H1 (cell line): Measurements from ENCODE around the gene NOM1. TPM values are rescaled to one million over a fixed set of nuclear protein-coding genes. Genes with fewer than 3 reads are reported as not detected.

Experiments
- CTCF ChIA-PET: fragments of 300-600 bp; sonication (Branson Sonifier 250); formaldehyde crosslinking; loops from one replicate; lab custom pipeline; 2021; ENCODE audit not compliant: partially characterized antibody; lab: Charles Lee
- POLR2A ChIA-PET: fragments of 300-600 bp; sonication (Branson Sonifier 250); formaldehyde crosslinking; loops from one replicate; lab custom pipeline; 2021; ENCODE audit warnings: inconsistent platforms; ENCODE audit not compliant: partially characterized antibody; lab: Charles Lee
- DNase-seq, 2 experiments: peaks; one replicate each; pipeline versions ENCODE4 v3.0.0 to v3.0.0-alpha.2; 2010 to 2022; ENCODE audit warnings: low spot score in 2 of 2, low read depth in 1 of 2, mixed read lengths in 1 of 2
- FAIRE-seq: peaks from 2 replicates; lab custom pipeline; 2011; peaks lifted over from hg19 to GRCh38; lab: Jason Lieb, UNC
- H2AFZ ChIP-seq: 2 replicates; pipeline ENCODE4 v1.8.1; 2012; ENCODE audit warnings: low read length, inconsistent platforms
- H2AK5ac ChIP-seq: 2 replicates; pipeline ENCODE4 v1.6.1; 2013; ENCODE audit warnings: low read depth, low read length
- H2BK120ac ChIP-seq: replicated peaks from 2 replicates; pipeline ENCODE3; 2013; ENCODE audit warnings: low read depth, low read length, inconsistent platforms
- H2BK12ac ChIP-seq: 2 replicates; pipeline ENCODE4 v1.6.1; 2013; ENCODE audit warnings: low read depth, low read length
- H2BK15ac ChIP-seq: 2 replicates; pipeline ENCODE4 v1.6.1; 2013; ENCODE audit warnings: low read length
- H2BK20ac ChIP-seq: 2 replicates; pipeline ENCODE4 v1.6.1; 2013; ENCODE audit warnings: low read length
- H2BK5ac ChIP-seq: 2 replicates; pipeline ENCODE4 v1.6.1; 2013; ENCODE audit warnings: low read depth, low read length
- H3K14ac ChIP-seq: 2 replicates; pipeline ENCODE4 v1.6.1; 2013; ENCODE audit warnings: inconsistent platforms; ENCODE audit not compliant: insufficient read length
- H3K18ac ChIP-seq: 2 replicates; pipeline ENCODE4 v1.6.1; 2013; ENCODE audit warnings: low read length; ENCODE audit errors: extremely low read depth
- H3K23ac ChIP-seq: 2 replicates; pipeline ENCODE4 v1.6.1; 2013; ENCODE audit warnings: inconsistent platforms; ENCODE audit not compliant: insufficient read length
- H3K23me2 ChIP-seq: 2 replicates; pipeline ENCODE4 v1.6.1; 2013; ENCODE audit warnings: low read depth, low read length
- H3K27ac ChIP-seq: 2 replicates; pipeline ENCODE4 v1.6.1; 2011; ENCODE audit warnings: low read depth, low read length, inconsistent platforms
- H3K27me3 ChIP-seq, 4 experiments: replicated peaks in 1 of 4; 1 replicate in 1 of 4; 2 replicates in 3 of 4; pipeline versions ENCODE4 v1.6.1 to v1.8.1; 2011 to 2013; ENCODE audit warnings: low read length in 3 of 4, mild to moderate bottlenecking in 3 of 4, inconsistent platforms in 2 of 4, mixed read lengths in 2 of 4, moderate library complexity in 1 of 4; ENCODE audit not compliant: control insufficient read depth in 3 of 4, insufficient read depth in 3 of 4; ENCODE audit errors: extremely low read depth in 1 of 4
- H3K36me3 ChIP-seq, 4 experiments: 2 replicates each; pipeline versions ENCODE4 v1.6.1 to v1.8.1; 2011 to 2013; ENCODE audit warnings: mild to moderate bottlenecking in 4 of 4, low read length in 3 of 4, moderate library complexity in 2 of 4, control low read depth in 1 of 4, inconsistent platforms in 1 of 4; ENCODE audit not compliant: insufficient read depth in 4 of 4, control insufficient read depth in 2 of 4
- H3K4ac ChIP-seq: replicated peaks from 2 replicates; pipeline ENCODE3; 2013; ENCODE audit warnings: low read length, low read depth, mixed read lengths, inconsistent platforms; ENCODE audit not compliant: insufficient read length
- H3K4me1 ChIP-seq, 4 experiments: replicated peaks in 1 of 4; 1 replicate in 1 of 4; 2 replicates in 3 of 4; pipeline versions ENCODE4 v1.6.1 to v1.8.1; 2011 to 2013; ENCODE audit warnings: low read length in 3 of 4, inconsistent platforms in 2 of 4, mixed read lengths in 1 of 4; ENCODE audit not compliant: insufficient read depth in 4 of 4, control insufficient read depth in 3 of 4
- H3K4me2 ChIP-seq, 2 experiments: 2 replicates each; pipeline versions ENCODE4 v1.6.1 to v1.8.1; 2011 to 2013; ENCODE audit warnings: low read depth in 2 of 2, low read length in 2 of 2, control low read depth in 1 of 2, inconsistent platforms in 1 of 2, mild to moderate bottlenecking in 1 of 2; ENCODE audit not compliant: insufficient read depth in 1 of 2
- H3K4me3 ChIP-seq, 4 experiments: fragments of 200-600, 300-600 bp in 1 of 4; sonication (generic), shearing (Covaris generic), sonication (Bioruptor Twin) in 1 of 4; 2 replicates each; pipeline versions ENCODE4 v1.5.1 to v1.8.1; 2011 to 2016; ENCODE audit warnings: low read length in 4 of 4, low read depth in 3 of 4, control low read depth in 2 of 4, inconsistent platforms in 2 of 4, mild to moderate bottlenecking in 2 of 4, mixed read lengths in 1 of 4, moderate library complexity in 1 of 4; ENCODE audit not compliant: insufficient read depth in 2 of 4; ENCODE audit errors: extremely low read depth in 1 of 4
- H3K56ac ChIP-seq: replicated peaks from 2 replicates; pipeline ENCODE3; 2013; ENCODE audit warnings: low read depth, mild to moderate bottlenecking, mixed read lengths, low read length, inconsistent platforms; ENCODE audit not compliant: insufficient read length
- H3K79me1 ChIP-seq: 2 replicates; pipeline ENCODE4 v1.6.1; 2013; ENCODE audit warnings: low read depth, low read length, control low read depth
- H3K79me2 ChIP-seq, 2 experiments: 2 replicates each; pipeline versions ENCODE4 v1.6.1 to v1.8.1; 2012 to 2013; ENCODE audit warnings: low read length in 2 of 2, mild to moderate bottlenecking in 2 of 2, inconsistent platforms in 1 of 2; ENCODE audit not compliant: insufficient read depth in 2 of 2, control insufficient read depth in 1 of 2
- H3K9ac ChIP-seq, 4 experiments: replicated peaks in 1 of 4; 1 replicate in 1 of 4; 2 replicates in 3 of 4; pipeline versions ENCODE4 v1.6.1 to v1.8.1; 2011 to 2013; ENCODE audit warnings: low read depth in 3 of 4, low read length in 3 of 4, control low read depth in 2 of 4, mild to moderate bottlenecking in 2 of 4, moderate library complexity in 2 of 4, inconsistent platforms in 1 of 4; ENCODE audit errors: extremely low read depth in 1 of 4
- H3K9me3 ChIP-seq, 2 experiments: 2 replicates each; pipeline versions ENCODE4 v1.6.1 to v1.8.1; 2012 to 2013; ENCODE audit warnings: mild to moderate bottlenecking in 2 of 2, moderate library complexity in 2 of 2, control low read depth in 1 of 2, inconsistent platforms in 1 of 2, low read depth in 1 of 2, low read length in 1 of 2, mixed read lengths in 1 of 2; ENCODE audit not compliant: insufficient read depth in 2 of 2
- H4K20me1 ChIP-seq, 2 experiments: replicated peaks in 1 of 2; 2 replicates each; pipeline versions ENCODE3 to v1.8.1; 2011 to 2013; ENCODE audit warnings: inconsistent platforms in 2 of 2, low read length in 2 of 2, mild to moderate bottlenecking in 1 of 2; ENCODE audit not compliant: insufficient read depth in 2 of 2, control insufficient read depth in 1 of 2
- H4K5ac ChIP-seq: 2 replicates; pipeline ENCODE4 v1.6.1; 2013; ENCODE audit warnings: low read length, low read depth, mixed read lengths, inconsistent platforms; ENCODE audit not compliant: insufficient read length
- H4K8ac ChIP-seq: 2 replicates; pipeline ENCODE4 v1.8.0; 2013; ENCODE audit warnings: mild to moderate bottlenecking, moderate library complexity, low read length, inconsistent platforms; ENCODE audit not compliant: insufficient read depth; ENCODE audit errors: extremely low read depth
- H4K91ac ChIP-seq: replicated peaks from 2 replicates; pipeline ENCODE3; 2013; ENCODE audit warnings: low read length, mixed read lengths, inconsistent platforms; ENCODE audit not compliant: insufficient read length
- BACH1 ChIP-seq: IDR thresholded peaks from 2 replicates; pipeline ENCODE4 v1.6.1; 2012; ENCODE audit warnings: low read length, improper control_type of control experiment
- CBX8 ChIP-seq: fragments of 300-800, 300-1000 bp; sonication (generic); IDR thresholded peaks from 2 replicates; pipeline ENCODE4 v1.7.1; 2016; ENCODE audit warnings: low read depth, low read length, borderline replicate concordance
- CTBP2 ChIP-seq: IDR thresholded peaks from 2 replicates; pipeline ENCODE4 v1.7.0; 2011; ENCODE audit warnings: borderline replicate concordance, mild to moderate bottlenecking, moderate library complexity, mixed read lengths, low read length; ENCODE audit not compliant: insufficient read depth, insufficient read length
- EGR1 ChIP-seq: IDR thresholded peaks from 2 replicates; pipeline ENCODE4 v1.6.1; 2011; ENCODE audit warnings: low read depth, low read length, borderline replicate concordance
- HDAC6 ChIP-seq: IDR thresholded peaks from one replicate; pipeline ENCODE4 v1.7.1; 2012; ENCODE audit warnings: low read depth, mild to moderate bottlenecking, inconsistent platforms, low read length, moderate library complexity
- KDM4A ChIP-seq: IDR thresholded peaks from one replicate; pipeline ENCODE4 v1.7.1; 2012; ENCODE audit warnings: low read depth, mild to moderate bottlenecking, moderate library complexity, low read length, inconsistent platforms; ENCODE audit not compliant: severe bottlenecking
- RNF2 ChIP-seq: fragments of 200-900, 300-1000 bp; sonication (generic); IDR thresholded peaks from 2 replicates; pipeline ENCODE4 v1.7.1; 2016; ENCODE audit warnings: borderline replicate concordance, low read depth, mild to moderate bottlenecking, antibody characterized with exemption, low read length; ENCODE audit not compliant: poor library complexity, severe bottlenecking; ENCODE audit errors: missing control alignments
- SIN3A ChIP-seq, 2 experiments: IDR thresholded peaks in 1 of 2; conservative IDR thresholded peaks in 1 of 2; 2 replicates each; pipeline ENCODE4 v1.6.1; 2011 to 2012; ENCODE audit warnings: low read length in 2 of 2, improper control_type of control experiment in 1 of 2, low read depth in 1 of 2, mild to moderate bottlenecking in 1 of 2
- SUZ12 ChIP-seq: fragments of 200-600 bp; sonication (generic); IDR thresholded peaks from 2 replicates; pipeline ENCODE4 v1.6.1; 2012; ENCODE audit warnings: mild to moderate bottlenecking, inconsistent platforms, low read length, moderate library complexity, mixed read lengths
- TAF1 ChIP-seq: IDR thresholded peaks from 2 replicates; pipeline ENCODE4 v1.6.1; 2011; ENCODE audit warnings: mild to moderate bottlenecking, low read depth, low read length
- ZNF274 ChIP-seq: IDR thresholded peaks from 2 replicates; pipeline ENCODE4 v1.7.0; 2012; ENCODE audit warnings: low read length, borderline replicate concordance; ENCODE audit errors: extremely low read depth
- WGBS, 2 experiments: shearing (Covaris generic) in 1 of 2; methylation state at CpG; one replicate each; pipeline versions ENCODE4 v1.1.6 to v1.1.7; 2013 to 2015; ENCODE audit warnings: low lambda C conversion rate in 2 of 2, mixed read lengths in 2 of 2, inconsistent platforms in 1 of 2, low coverage in 1 of 2, missing lambda C conversion rate in 1 of 2; ENCODE audit not compliant: insufficient replicate concordance in 2 of 2, insufficient coverage in 1 of 2, insufficient read length in 1 of 2; ENCODE audit errors: extremely low coverage in 1 of 2, missing lambda C conversion rate in 1 of 2; 5-methylcytosine and 5-hydroxymethylcytosine counted together
- polyA plus RNA-seq, 7 experiments: library from polyadenylated mRNA; depleted of rRNA in 3 of 7; stranded (reverse) in 5 of 7; unstranded in 2 of 7; fragments of >200 nt in 5 of 7; fragments of 200-250 nt in 2 of 7; gene quantifications; 1 replicate in 5 of 7; 2 replicates in 1 of 7; 4 replicates in 1 of 7; pipeline versions ENCODE4 v1.2.1 to v1.2.3, GENCODE V29; 2011 to 2013; ENCODE audit warnings: missing spikeins in 2 of 7, mixed read lengths in 2 of 7
- total RNA-seq: library from RNA; stranded (reverse); fragmentation: NEBNext Ultra II Directional; extraction: Animal tissue kit (Norgen Biotek cat#: 25700); gene quantifications from 2 replicates; pipeline ENCODE4 v1.2.1, GENCODE V29; 2021

NOM1 gene
- total and polyA plus RNA-seq, 2 of the 8 experiments (the other 6 are each of a cell fraction or from before 2014, with no cell fraction given): 10.6 to 29.1 TPM

- H2BK5ac ChIP-seq: no peak overlapping the region
- H3K36me3 ChIP-seq: peaks cover 0 to 5% (median 0%) of the 10 kb centered on the region in 4 experiments; a peak in 1 of 8 replicates
- no peak overlapping the region for H3K14ac ChIP-seq
- H3K23ac ChIP-seq: no peak overlapping the region
- no peaks in the 10 kb centered on the region for H3K79me1 ChIP-seq
- H3K79me2 ChIP-seq: no peaks in the 10 kb centered on the region
- H2BK20ac ChIP-seq: no peak overlapping the region
- H2BK12ac ChIP-seq: peak overlapping the region; percentile 86; the same call in 1 of the 2 replicates
- no peak overlapping the region; the same call in 1 of the 2 replicates for H2BK15ac ChIP-seq
- peak overlapping the region; percentile 18 to 59 for H3K4me2 ChIP-seq
- H2BK120ac ChIP-seq: no peak overlapping the region
- no peak overlapping the region for H4K5ac ChIP-seq
- FAIRE-seq (no peak), DNase-seq (peak in 1 of 2 experiments; percentile 79)
- H3K23me2 ChIP-seq: peaks cover 4% of the 10 kb centered on the region; the same call in 1 of the 2 replicates
- peak overlapping the region; percentile 51; the same call in 1 of the 2 replicates for H4K8ac ChIP-seq
- H3K4me3 ChIP-seq: peak overlapping the region; percentile 7 to 44 (median 16); a peak in 5 of 8 replicates
- ChIA-PET POLR2A (interaction anchor here (0.5 to 3.6 kb wide), 6 partner anchors 10 to 1206 kb away, joined by 3 to 15 read pairs (median 3); partner anchors contain the start of gene MNX1), CTCF (interaction anchor here (0.9 to 2.8 kb wide), 6 partner anchors 10 to 117 kb away, joined by 3 to 7 read pairs (median 4); no protein-coding TSS in a partner anchor)
- peaks cover 92 to 100% (median 97%) of the 10 kb centered on the region in 4 experiments for H3K27me3 ChIP-seq
- H4K91ac ChIP-seq: peak overlapping the region; percentile 39
- H3K27ac ChIP-seq: no peak overlapping the region
- H4K20me1 ChIP-seq: peaks cover 13 to 32% of the 10 kb centered on the region in 2 experiments
- 5% methylated on average over 31 of the region's 50 CpGs; no CpG with 5 or more reads in 1 of the 2 experiments for WGBS, 2 experiments
- no peak overlapping the region for H2AFZ ChIP-seq
- no peak overlapping the region for H2AK5ac ChIP-seq
- H3K9ac ChIP-seq: no peak overlapping the region
- no peak overlapping the region for H3K56ac ChIP-seq
- H3K4me1 ChIP-seq: peaks cover 18 to 59% (median 30%) of the 10 kb centered on the region in 4 experiments
- no peak overlapping the region for H3K18ac ChIP-seq
- no peaks in the 10 kb centered on the region for H3K9me3 ChIP-seq
- H3K4ac ChIP-seq: no peak overlapping the region
- TF ChIP-seq ZNF274 (no peak), KDM4A (peak; percentile 44), EGR1 (peak; percentile 31; the same call in 1 of the 2 replicates), SUZ12 (peak; percentile 79), TAF1 (no peak), HDAC6 (no peak), SIN3A (conservative IDR thresholded peaks at IDR 0.05 in 1 of 2, IDR thresholded peaks at IDR 0.05 in 1 of 2; ENCODE audit: low read depth in 1 of 2, low read length in 2 of 2) (no peak), BACH1 (peak; percentile 29; the same call in 1 of the 2 replicates), CTBP2 (peak; percentile 99), CBX8 (no peak), RNF2 (peak; percentile 98)
These were observed 69.6 kb downstream of the NOM1 start for GRCh38 chr7:157018997-157019608.
